Endothelial cell of umbilical vein (primary cell): ENCODE measurements around the gene PRKG1. TPM values are rescaled to one million over a fixed set of nuclear protein-coding genes. Genes with fewer than 3 reads are reported as not detected.

ENCODE experiments used
- BruUV-seq: library from RNA; stranded (reverse); fragments of 400-500 nt; replicated peaks from 2 replicates; lab custom pipeline; 2021; lab: Mats Ljungman, UMichigan
- CTCF ChIA-PET: fragments of 300-600, 350-600 bp; sonication (Branson Sonifier 250); formaldehyde crosslinking; loops from one replicate; lab custom pipeline; 2021; ENCODE audit warnings: antibody characterized with exemption, inconsistent platforms; lab: Charles Lee
- POLR2A ChIA-PET: fragments of 300-600, 350-600 bp; sonication (Branson Sonifier 250); formaldehyde crosslinking; loops from one replicate; lab custom pipeline; 2021; ENCODE audit warnings: antibody characterized with exemption, inconsistent platforms; lab: Charles Lee
- DNase-seq: peaks from one replicate; pipeline ENCODE4 v3.0.0-alpha.2; 2011; ENCODE audit warnings: low read depth, low spot score
- FAIRE-seq: peaks from 2 replicates; lab custom pipeline; 2011; peaks lifted over from hg19 to GRCh38; lab: Jason Lieb, UNC
- H2AFZ ChIP-seq: 2 replicates; pipeline ENCODE4 v1.6.0; 2012; ENCODE audit warnings: low read depth, low read length, control low read depth, inconsistent platforms
- H3K27ac ChIP-seq: 2 replicates; pipeline ENCODE4 v1.5.1; 2011; ENCODE audit warnings: low read depth, mild to moderate bottlenecking, control low read depth, low read length, moderate library complexity; ENCODE audit not compliant: insufficient read depth
- H3K27me3 ChIP-seq, 2 experiments: 2 replicates each; pipeline versions ENCODE4 v1.6.0 to v1.6.1; 2011; ENCODE audit warnings: low read length in 2 of 2, mixed read lengths in 1 of 2; ENCODE audit not compliant: control insufficient read depth in 2 of 2, insufficient read depth in 2 of 2
- H3K36me3 ChIP-seq, 2 experiments: 2 replicates in 1 of 2; 3 replicates in 1 of 2; pipeline ENCODE4 v1.5.1; 2011; ENCODE audit warnings: low read length in 2 of 2, mild to moderate bottlenecking in 1 of 2, moderate library complexity in 1 of 2; ENCODE audit not compliant: control insufficient read depth in 2 of 2, insufficient read depth in 2 of 2; ENCODE audit errors: extremely low read depth in 1 of 2
- H3K4me1 ChIP-seq: 3 replicates; pipeline ENCODE4 v1.5.1; 2011; ENCODE audit warnings: mild to moderate bottlenecking, low read length; ENCODE audit not compliant: control insufficient read depth, insufficient read depth; ENCODE audit errors: extremely low read depth
- H3K4me2 ChIP-seq: 2 replicates; pipeline ENCODE4 v1.6.1; 2011; ENCODE audit warnings: low read length, control low read depth, mixed read lengths; ENCODE audit not compliant: insufficient read depth
- H3K4me3 ChIP-seq, 3 experiments: fragments of 200-600 bp in 1 of 3; sonication (generic), shearing (Covaris generic) in 1 of 3; replicated peaks in 1 of 3; 2 replicates each; pipeline ENCODE4 v1.5.1; 2011 to 2016; ENCODE audit warnings: control low read depth in 3 of 3, low read length in 3 of 3, mild to moderate bottlenecking in 2 of 3, inconsistent platforms in 1 of 3, low read depth in 1 of 3, moderate library complexity in 1 of 3; ENCODE audit not compliant: insufficient read depth in 1 of 3
- H3K79me2 ChIP-seq: 2 replicates; pipeline ENCODE4 v1.6.0; 2012; ENCODE audit warnings: low read length, inconsistent platforms; ENCODE audit not compliant: control insufficient read depth, insufficient read depth
- H3K9ac ChIP-seq: replicated peaks from 2 replicates; pipeline ENCODE3; 2011; ENCODE audit warnings: low read length, control low read depth; ENCODE audit not compliant: insufficient read depth; ENCODE audit errors: extremely low read depth
- H3K9me1 ChIP-seq: replicated peaks from 3 replicates; pipeline ENCODE4 v1.6.0; 2011; ENCODE audit warnings: mild to moderate bottlenecking, low read length; ENCODE audit not compliant: control insufficient read depth, insufficient read depth; ENCODE audit errors: extremely low read depth
- H3K9me3 ChIP-seq: replicated peaks from 2 replicates; pipeline ENCODE4 v1.5.1; 2012; ENCODE audit warnings: low read length, inconsistent platforms; ENCODE audit not compliant: control insufficient read depth, insufficient read depth
- H4K20me1 ChIP-seq: replicated peaks from 2 replicates; pipeline ENCODE3; 2011; ENCODE audit warnings: mild to moderate bottlenecking, low read length; ENCODE audit not compliant: control insufficient read depth, insufficient read depth; ENCODE audit errors: extremely low read depth
- CTCF ChIP-seq, 2 donors: IDR thresholded peaks; 1 replicate in 1 of 2; 2 replicates in 1 of 2; pipeline ENCODE4 v1.5.1; 2011; ENCODE audit warnings: low read length in 2 of 2, mild to moderate bottlenecking in 2 of 2, moderate library complexity in 2 of 2, control low read depth in 1 of 2, inconsistent platforms in 1 of 2, low read depth in 1 of 2; ENCODE audit not compliant: insufficient read depth in 1 of 2; ENCODE audit errors: extremely low read depth in 1 of 2
- EZH2 ChIP-seq: IDR thresholded peaks from 2 replicates; pipeline ENCODE4 v1.6.1; 2012; ENCODE audit warnings: borderline replicate concordance, low read depth, mild to moderate bottlenecking, moderate library complexity, low read length, inconsistent platforms; ENCODE audit not compliant: severe bottlenecking
- FOS ChIP-seq: IDR thresholded peaks from 2 replicates; pipeline ENCODE4 v1.6.1; 2011; ENCODE audit warnings: mild to moderate bottlenecking, low read length, moderate library complexity, borderline replicate concordance; ENCODE audit not compliant: insufficient read depth
- GATA2 ChIP-seq: IDR thresholded peaks from 2 replicates; pipeline ENCODE4 v1.7.0; 2011; ENCODE audit warnings: low read depth, mild to moderate bottlenecking, moderate library complexity, mixed read lengths, low read length; ENCODE audit not compliant: insufficient read length, insufficient read depth
- MYC ChIP-seq: IDR thresholded peaks from one replicate; pipeline ENCODE4 v1.6.1; 2011; ENCODE audit warnings: mild to moderate bottlenecking, low read depth, low read length
- POLR2A ChIP-seq: IDR thresholded peaks from 2 replicates; pipeline ENCODE4 v1.6.1; 2012; ENCODE audit warnings: low read depth, mild to moderate bottlenecking, control low read depth, low read length
- POLR2AphosphoS5 ChIP-seq: IDR thresholded peaks from 2 replicates; pipeline ENCODE4 v1.6.1; 2012; ENCODE audit warnings: low read depth, mild to moderate bottlenecking, control low read depth, low read length, moderate library complexity; ENCODE audit not compliant: insufficient read depth
- dilution Hi-C: fragments of 300-500 bp; cut with MboI; formaldehyde crosslinking; loops from one replicate; pipeline ENCODE4 v1.15.0; 2019; ENCODE audit warnings: low sequenced_read_pairs; ENCODE audit not compliant: extremely low pct_ligation_motif_present
- intact Hi-C: fragments of 100-400 bp; cut with micrococcal nuclease; formaldehyde crosslinking; loops from one replicate; pipeline ENCODE4 v1.10.0; 2022
- polyA plus RNA-seq, 4 experiments: library from polyadenylated mRNA; depleted of rRNA in 3 of 4; stranded (reverse) in 3 of 4; unstranded in 1 of 4; fragments of >200 nt; gene quantifications; 2 replicates each; pipeline versions ENCODE4 v1.2.1 to v1.2.3, GENCODE V29; 2011 to 2012; ENCODE audit warnings: missing spikeins in 1 of 4
- total RNA-seq: library from RNA; stranded (reverse); gene quantifications from 2 replicates; pipeline ENCODE4 v1.2.3, GENCODE V29; 2021

PRKG1 gene
- total and polyA plus RNA-seq, 2 donors (not counting 3 experiments of a cell fraction or from before 2014, with no cell fraction given), result 0.01 to 0.18 TPM

- ChIA-PET POLR2A (no interaction called here), CTCF (interaction anchor here (1.2 kb wide), 1 partner anchor 11 kb away, joined by 4 read pairs; no protein-coding TSS in a partner anchor)
- Histone ChIP-seq H3K36me3 (no peaks in the 10 kb centered on the region), H3K79me2 (no peaks in the 10 kb centered on the region), H2AFZ (no peak overlapping the region), H3K4me3 (no peak overlapping the region), H3K27ac (no peak overlapping the region), H3K9me3 (no peaks in the 10 kb centered on the region), H3K27me3 (no peaks in the 10 kb centered on the region), H3K9me1 (no peaks in the 10 kb centered on the region), H3K4me1 (no peaks in the 10 kb centered on the region), H3K9ac (no peak overlapping the region), H3K4me2 (no peak overlapping the region), H4K20me1 (no peaks in the 10 kb centered on the region)
- dilution Hi-C loops, result no loop called here
- no peak for FAIRE-seq
- intact Hi-C loops, result no loop called here
- no TSS peak for BruUV-seq
- TF ChIP-seq MYC (no peak), EZH2 (no peak), GATA2 (no peak), CTCF (IDR thresholded peaks at IDR 0.05; ENCODE audit: extremely low read depth in 1 of 2, insufficient read depth in 1 of 2, low read depth in 1 of 2, low read length in 2 of 2) (no peak), POLR2A (no peak), POLR2AphosphoS5 (no peak), FOS (no peak)
- DNase-seq, result no peak
These were observed 365.4 kb downstream of the PRKG1 start for GRCh38 chr10:51439645-51440044.
